ENCODE results near the gene CAPN5.

DNA sequence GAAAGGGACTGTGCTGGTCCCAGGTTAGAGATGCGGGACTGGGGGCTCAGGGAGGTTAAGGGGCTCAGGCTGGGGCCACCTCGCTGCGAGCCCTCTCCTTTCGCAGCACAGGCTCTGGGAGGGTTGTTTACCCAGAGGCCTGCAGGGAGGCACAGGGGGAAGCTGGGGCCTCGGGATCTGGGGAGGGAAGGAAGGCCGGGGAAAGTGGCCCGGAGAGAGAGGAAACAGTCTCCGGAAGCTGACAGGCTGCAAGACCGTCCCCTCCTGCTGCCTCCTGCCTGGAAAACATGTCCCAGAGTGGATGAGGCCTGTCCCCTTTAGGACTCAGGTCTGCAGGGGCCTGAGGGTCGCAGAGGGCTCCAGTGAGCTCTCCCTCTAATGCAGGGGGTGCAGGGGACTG is 106.7 kb downstream of the CAPN5 start:
- no peak for TF ChIP-seq SMC3 (IDR thresholded peaks at IDR 0.05; ENCODE audit: low read length)
- TF ChIP-seq RFX1 (IDR thresholded peaks at IDR 0.05), result no peak
- peak; percentile 19; the same call in 1 of the 2 replicates for TF ChIP-seq CTCF (CRISPR knock-in tag; IDR thresholded peaks at IDR 0.05)
- TF ChIP-seq, protein P1, sequence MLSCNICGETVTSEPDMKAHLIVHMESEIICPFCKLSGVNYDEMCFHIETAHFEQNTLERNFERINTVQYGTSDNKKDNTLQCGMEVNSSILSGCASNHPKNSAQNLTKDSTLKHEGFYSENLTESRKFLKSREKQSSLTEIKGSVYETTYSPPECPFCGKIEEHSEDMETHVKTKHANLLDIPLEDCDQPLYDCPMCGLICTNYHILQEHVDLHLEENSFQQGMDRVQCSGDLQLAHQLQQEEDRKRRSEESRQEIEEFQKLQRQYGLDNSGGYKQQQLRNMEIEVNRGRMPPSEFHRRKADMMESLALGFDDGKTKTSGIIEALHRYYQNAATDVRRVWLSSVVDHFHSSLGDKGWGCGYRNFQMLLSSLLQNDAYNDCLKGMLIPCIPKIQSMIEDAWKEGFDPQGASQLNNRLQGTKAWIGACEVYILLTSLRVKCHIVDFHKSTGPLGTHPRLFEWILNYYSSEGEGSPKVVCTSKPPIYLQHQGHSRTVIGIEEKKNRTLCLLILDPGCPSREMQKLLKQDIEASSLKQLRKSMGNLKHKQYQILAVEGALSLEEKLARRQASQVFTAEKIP (CRISPR knock-in tag; IDR thresholded peaks at IDR 0.05; ENCODE audit: borderline replicate concordance), result no peak
- no peak for TF ChIP-seq POLR2AphosphoS5 (IDR thresholded peaks at IDR 0.05; ENCODE audit: low read depth, low read length)
- no peak for TF ChIP-seq ZFP41 (CRISPR knock-in tag; IDR thresholded peaks at IDR 0.05; ENCODE audit: borderline replicate concordance)
- TF ChIP-seq ZNF567 (CRISPR knock-in tag; IDR thresholded peaks at IDR 0.05; ENCODE audit: borderline replicate concordance), result no peak
- no peak for TF ChIP-seq ADNP (CRISPR knock-in tag; IDR thresholded peaks at IDR 0.05)
- TF ChIP-seq ZNF580 (CRISPR knock-in tag; IDR thresholded peaks at IDR 0.05; ENCODE audit: borderline replicate concordance, low read depth), result no peak
- no peak for TF ChIP-seq NR2F1 (CRISPR knock-in tag; IDR thresholded peaks at IDR 0.05)
- TF ChIP-seq ZNF274 (CRISPR knock-in tag; IDR thresholded peaks at IDR 0.05), result no peak
- no peak; the same call in 1 of the 2 replicates for TF ChIP-seq DPF2 (CRISPR knock-in tag; IDR thresholded peaks at IDR 0.05; ENCODE audit: borderline replicate concordance, low read depth)

All from HepG2 (cell line).